ENCODE measurements around the gene ZNHIT3. TPM values are rescaled to one million over a fixed set of nuclear protein-coding genes. Genes with fewer than 3 reads are reported as not detected.
"Not testable (repeated sequence)": the region's sequence is repeated elsewhere in the genome, so short reads cannot be mapped to it uniquely, and the experiment has no call there.

Gene ZNHIT3
- 23.1 TPM for total RNA-seq

- peak; percentile 97 for DNase-seq
These were observed at the start of gene ZNHIT3 for GRCh38 chr17:36486204-36487194. Gene ZNHIT3 (plus strand): TSS chr17:36486681. CDS start chr17:36486700, 19 bp downstream.

- DNase-seq: not testable (repeated sequence)
These were observed 44.7 kb upstream of the ZNHIT3 start for GRCh38 chr17:36441792-36442191.

GRCh38 chr17:36443777-36444176, 42.7 kb upstream of the ZNHIT3 start:
- no peak for DNase-seq

GRCh38 chr17:36449997-36450396, 36.5 kb upstream of the ZNHIT3 start:
- DNase-seq: not testable (repeated sequence)

- not testable (repeated sequence) for DNase-seq
These were observed 33.6 kb upstream of the ZNHIT3 start for GRCh38 chr17:36452888-36453287.

GRCh38 chr17:36457701-36458100, 28.8 kb upstream of the ZNHIT3 start:
- not testable (repeated sequence) for DNase-seq

GRCh38 chr17:36459045-36459444, 27.4 kb upstream of the ZNHIT3 start:
- no peak for DNase-seq

- no peak for DNase-seq
These were observed 26.9 kb upstream of the ZNHIT3 start for GRCh38 chr17:36459601-36460000.

GRCh38 chr17:36460265-36460937, 26.1 kb upstream of the ZNHIT3 start:
- no peak for DNase-seq

GRCh38 chr17:36461330-36462110, 25.0 kb upstream of the ZNHIT3 start:
- no peak for DNase-seq

GRCh38 chr17:36463916-36464764, 22.3 kb upstream of the ZNHIT3 start:
- peak; percentile 79 for DNase-seq

- no peak for DNase-seq
These were observed 21.8 kb upstream of the ZNHIT3 start for GRCh38 chr17:36464765-36465088.

GRCh38 chr17:36468903-36469635, 17.4 kb upstream of the ZNHIT3 start:
- no peak for DNase-seq

GRCh38 chr17:36469733-36470132, 16.7 kb upstream of the ZNHIT3 start:
- DNase-seq: no peak

- no peak for DNase-seq
These were observed 16.0 kb upstream of the ZNHIT3 start for GRCh38 chr17:36470499-36470898.

GRCh38 chr17:36474571-36474970, 11.9 kb upstream of the ZNHIT3 start:
- no peak for DNase-seq

- no peak for DNase-seq
These were observed 11.0 kb upstream of the ZNHIT3 start for GRCh38 chr17:36475346-36475970.

- no peak for DNase-seq
These were observed 4.7 kb upstream of the ZNHIT3 start for GRCh38 chr17:36481829-36482228.

- DNase-seq: peak; percentile 89
These were observed 3.6 kb upstream of the ZNHIT3 start for GRCh38 chr17:36482611-36483504.
